ENCODE data around the gene HECTD2.

HECTD2 gene

GRCh38 chr10:91536111-91536510 lies 126.0 kb downstream of the HECTD2 start:
- no peak overlapping the region for H3K4me3 ChIP-seq (ENCODE audit: low read length, poor library complexity, severe bottlenecking)
- no peaks in the 10 kb centered on the region for H3K36me3 ChIP-seq (ENCODE audit: insufficient read depth, low read length)
- no peak overlapping the region for H3K4me2 ChIP-seq (ENCODE audit: low read depth, low read length, poor library complexity, severe bottlenecking)
- H3K9ac ChIP-seq (ENCODE audit: low read depth, low read length, poor library complexity, severe bottlenecking) = no peak overlapping the region
- H3F3A ChIP-seq (ENCODE audit: low read depth) = no peaks in the 10 kb centered on the region
- H3K4me1 ChIP-seq (ENCODE audit: insufficient read depth, low read length, poor library complexity, severe bottlenecking) = no peaks in the 10 kb centered on the region
- no peaks in the 10 kb centered on the region for H3K27me3 ChIP-seq (ENCODE audit: insufficient read depth, low read length, poor library complexity, severe bottlenecking)
- no peaks in the 10 kb centered on the region for H3K9me3 ChIP-seq (ENCODE audit: insufficient read depth, low read depth, low read length)
- no peaks in the 10 kb centered on the region for H3K79me2 ChIP-seq (ENCODE audit: insufficient read depth, low read length)
- H3K9me2 ChIP-seq (replicated peaks; ENCODE audit: low read depth, low read length) = no peaks in the 10 kb centered on the region
- H2AFZ ChIP-seq (ENCODE audit: low read length) = no peak overlapping the region
- no peak for TF ChIP-seq EZH2phosphoT487 (IDR thresholded peaks at IDR 0.05; ENCODE audit: borderline replicate concordance)
- TF ChIP-seq CTCF (conservative IDR thresholded peaks at IDR 0.05; ENCODE audit: low read length) = no peak
- H4K20me1 ChIP-seq (ENCODE audit: insufficient read depth, low read length, poor library complexity, severe bottlenecking) = no peaks in the 10 kb centered on the region

GRCh38 chr10:91536733-91537132 lies 126.6 kb downstream of the HECTD2 start:
- no peaks in the 10 kb centered on the region for H3F3A ChIP-seq (ENCODE audit: low read depth)
- no peaks in the 10 kb centered on the region for H4K20me1 ChIP-seq (ENCODE audit: insufficient read depth, low read length, poor library complexity, severe bottlenecking)
- TF ChIP-seq EZH2phosphoT487 (IDR thresholded peaks at IDR 0.05; ENCODE audit: borderline replicate concordance) = no peak
- no peak for TF ChIP-seq CTCF (conservative IDR thresholded peaks at IDR 0.05; ENCODE audit: low read length)
- no peak overlapping the region for H2AFZ ChIP-seq (ENCODE audit: low read length)
- H3K27me3 ChIP-seq (ENCODE audit: insufficient read depth, low read length, poor library complexity, severe bottlenecking) = no peaks in the 10 kb centered on the region
- H3K4me2 ChIP-seq (ENCODE audit: low read depth, low read length, poor library complexity, severe bottlenecking) = no peak overlapping the region
- H3K4me1 ChIP-seq (ENCODE audit: insufficient read depth, low read length, poor library complexity, severe bottlenecking) = no peaks in the 10 kb centered on the region
- no peaks in the 10 kb centered on the region for H3K9me2 ChIP-seq (replicated peaks; ENCODE audit: low read depth, low read length)
- H3K9me3 ChIP-seq (ENCODE audit: insufficient read depth, low read depth, low read length) = no peaks in the 10 kb centered on the region
- H3K36me3 ChIP-seq (ENCODE audit: insufficient read depth, low read length) = no peaks in the 10 kb centered on the region
- H3K79me2 ChIP-seq (ENCODE audit: insufficient read depth, low read length) = no peaks in the 10 kb centered on the region
- no peak overlapping the region for H3K4me3 ChIP-seq (ENCODE audit: low read length, poor library complexity, severe bottlenecking)
- H3K9ac ChIP-seq (ENCODE audit: low read depth, low read length, poor library complexity, severe bottlenecking) = no peak overlapping the region

- Histone ChIP-seq H3F3A (ENCODE audit: low read depth) (no peaks in the 10 kb centered on the region), H4K20me1 (ENCODE audit: insufficient read depth, low read length, poor library complexity, severe bottlenecking) (no peaks in the 10 kb centered on the region), H3K27me3 (ENCODE audit: insufficient read depth, low read length, poor library complexity, severe bottlenecking) (no peaks in the 10 kb centered on the region), H3K4me2 (ENCODE audit: low read depth, low read length, poor library complexity, severe bottlenecking) (no peak overlapping the region), H2AFZ (ENCODE audit: low read length) (no peak overlapping the region), H3K9ac (ENCODE audit: low read depth, low read length, poor library complexity, severe bottlenecking) (no peak overlapping the region), H3K9me3 (ENCODE audit: insufficient read depth, low read depth, low read length) (no peaks in the 10 kb centered on the region), H3K4me3 (ENCODE audit: low read length, poor library complexity, severe bottlenecking) (no peak overlapping the region), H3K36me3 (ENCODE audit: insufficient read depth, low read length) (no peaks in the 10 kb centered on the region), H3K4me1 (ENCODE audit: insufficient read depth, low read length, poor library complexity, severe bottlenecking) (no peaks in the 10 kb centered on the region), H3K9me2 (replicated peaks; ENCODE audit: low read depth, low read length) (no peaks in the 10 kb centered on the region), H3K79me2 (ENCODE audit: insufficient read depth, low read length) (no peaks in the 10 kb centered on the region)
- TF ChIP-seq CTCF (conservative IDR thresholded peaks at IDR 0.05; ENCODE audit: low read length) (no peak), EZH2phosphoT487 (IDR thresholded peaks at IDR 0.05; ENCODE audit: borderline replicate concordance) (no peak)
Observed at GRCh38 chr10:91537614-91538383, 127.7 kb downstream of the HECTD2 start.
